ENCODE results near the gene FLRT1.

Gene FLRT1

GRCh38 chr11:64007160-64007628 lies 28.5 kb upstream of the FLRT1 start:
- DNase-seq (ENCODE audit: low read depth, low spot score), result no peak

GRCh38 chr11:64007629-64008282 lies 28.0 kb upstream of the FLRT1 start:
- no peak for DNase-seq (ENCODE audit: low read depth, low spot score)

- no peak for DNase-seq (ENCODE audit: low read depth, low spot score)
These were observed 27.3 kb upstream of the FLRT1 start for GRCh38 chr11:64008283-64008913.

GRCh38 chr11:64008914-64009633 lies 26.7 kb upstream of the FLRT1 start:
- no peak for DNase-seq (ENCODE audit: low read depth, low spot score)

GRCh38 chr11:64009710-64010109 lies 26.0 kb upstream of the FLRT1 start:
- DNase-seq (ENCODE audit: low read depth, low spot score), result no peak

- no peak for DNase-seq (ENCODE audit: low read depth, low spot score)
These were observed 24.9 kb upstream of the FLRT1 start for GRCh38 chr11:64010783-64011182.

GRCh38 chr11:64011371-64011770 lies 24.4 kb upstream of the FLRT1 start:
- no peak for DNase-seq (ENCODE audit: low read depth, low spot score)

GRCh38 chr11:64013141-64013896 lies 22.4 kb upstream of the FLRT1 start:
- DNase-seq (ENCODE audit: low read depth, low spot score), result no peak

GRCh38 chr11:64014356-64014755 lies 21.4 kb upstream of the FLRT1 start:
- DNase-seq (ENCODE audit: low read depth, low spot score), result no peak

- no peak for DNase-seq (ENCODE audit: low read depth, low spot score)
These were observed 20.2 kb upstream of the FLRT1 start for GRCh38 chr11:64015510-64015909.

GRCh38 chr11:64015935-64016845 lies 19.5 kb upstream of the FLRT1 start:
- no peak for DNase-seq (ENCODE audit: low read depth, low spot score)

- DNase-seq (ENCODE audit: low read depth, low spot score), result no peak
These were observed 17.8 kb upstream of the FLRT1 start for GRCh38 chr11:64017945-64018224.

GRCh38 chr11:64018310-64018709 lies 17.4 kb upstream of the FLRT1 start:
- DNase-seq (ENCODE audit: low read depth, low spot score), result no peak

- no peak for DNase-seq (ENCODE audit: low read depth, low spot score)
These were observed 16.4 kb upstream of the FLRT1 start for GRCh38 chr11:64019106-64020037.

GRCh38 chr11:64020976-64021756 lies 14.6 kb upstream of the FLRT1 start:
- DNase-seq (ENCODE audit: low read depth, low spot score), result no peak

- no peak for DNase-seq (ENCODE audit: low read depth, low spot score)
These were observed 14.0 kb upstream of the FLRT1 start for GRCh38 chr11:64021757-64022093.

- no peak for DNase-seq (ENCODE audit: low read depth, low spot score)
These were observed 13.5 kb upstream of the FLRT1 start for GRCh38 chr11:64022125-64022784.

GRCh38 chr11:64023712-64024710 lies 11.7 kb upstream of the FLRT1 start:
- DNase-seq (ENCODE audit: low read depth, low spot score), result no peak
